Islet of Langerhans (tissue), 1 donor: ENCODE data around the gene SNIP1.
"Not testable (repeated sequence)": the region's sequence is repeated elsewhere in the genome, so short reads cannot be mapped to it uniquely, and the experiment has no call there.

Experiments
- FAIRE-seq: peaks from one replicate; lab custom pipeline; 2011; peaks lifted over from hg19 to GRCh38; lab: Jason Lieb, UNC

The SNIP1 gene

DNA sequence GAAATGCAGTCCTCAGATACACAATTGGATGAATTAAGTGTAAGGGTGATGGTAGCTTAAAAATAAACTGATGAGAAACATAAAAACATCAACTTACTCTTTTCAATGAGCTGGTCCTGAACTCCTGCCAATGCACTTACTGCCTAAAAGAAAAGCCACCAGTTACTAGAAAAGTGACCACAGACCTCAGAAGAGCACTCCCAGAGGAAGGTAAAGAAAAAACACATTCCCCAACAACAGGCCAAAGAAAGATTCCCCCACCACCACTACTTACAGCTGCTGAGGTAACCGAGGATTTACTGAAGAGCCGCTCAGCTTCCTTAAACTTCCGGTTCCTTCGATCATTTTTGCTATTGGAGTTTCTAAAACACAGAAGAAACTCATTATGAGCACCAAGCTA, 44.9 kb downstream of the SNIP1 start:
- no peak for FAIRE-seq

DNA sequence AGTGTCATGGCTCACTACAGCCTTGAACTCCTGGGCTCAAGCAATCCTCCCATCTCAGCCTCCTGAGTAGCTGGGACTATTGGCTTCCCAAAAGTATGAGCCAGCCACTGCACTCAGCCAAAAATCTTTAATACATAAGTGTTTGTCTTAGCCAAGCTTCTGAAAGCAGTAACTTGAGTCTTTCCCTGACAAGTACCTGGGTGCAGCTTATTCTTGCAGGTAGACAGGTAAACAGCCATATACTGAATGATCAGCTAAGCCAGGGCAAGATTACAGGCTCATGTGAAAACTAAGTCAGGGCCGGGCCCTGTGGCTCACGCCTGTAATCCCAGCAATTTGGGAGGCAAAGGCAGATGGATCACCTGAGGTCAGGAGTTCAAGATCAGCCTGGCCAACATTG, 47.4 kb downstream of the SNIP1 start:
- FAIRE-seq = no peak

DNA sequence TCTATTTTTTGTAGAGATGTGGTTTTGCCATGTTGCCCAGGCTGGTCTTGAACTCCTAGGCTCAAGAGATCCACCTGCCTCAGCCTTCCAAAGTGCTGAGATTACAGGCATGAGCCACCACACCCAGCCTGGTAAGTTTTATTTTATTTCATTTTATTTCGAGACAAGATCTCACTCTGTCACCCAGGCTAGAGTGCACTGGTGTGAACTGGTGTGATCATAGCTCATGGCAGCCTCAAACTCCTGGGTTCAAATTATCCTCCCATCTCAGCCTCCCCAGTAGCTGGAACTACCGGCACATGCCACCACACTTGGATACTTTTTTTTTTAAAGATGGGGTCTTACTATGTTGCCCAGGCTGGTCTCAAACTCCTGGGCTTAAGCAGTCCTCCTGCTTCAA, 51.3 kb downstream of the SNIP1 start:
- not testable (repeated sequence) for FAIRE-seq

DNA sequence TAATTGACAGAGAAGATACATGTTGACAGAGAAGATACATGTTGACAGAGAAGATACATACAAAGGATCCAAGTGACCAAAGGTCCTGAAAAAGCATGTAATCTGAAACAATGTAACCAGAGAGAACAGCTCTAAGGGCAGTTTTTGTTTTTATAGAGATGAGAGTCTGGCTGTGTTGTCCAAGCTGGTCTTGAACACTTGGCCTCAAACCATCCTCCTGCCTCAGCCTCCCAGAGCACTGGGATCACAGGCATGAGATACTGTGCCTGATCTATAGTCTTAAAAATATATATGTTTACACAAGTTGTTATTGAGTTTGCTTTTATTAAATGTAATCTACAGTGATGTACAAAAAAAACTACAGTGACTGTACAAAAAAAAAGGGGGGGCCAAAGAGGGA, 52.0 kb downstream of the SNIP1 start:
- FAIRE-seq = no peak

DNA sequence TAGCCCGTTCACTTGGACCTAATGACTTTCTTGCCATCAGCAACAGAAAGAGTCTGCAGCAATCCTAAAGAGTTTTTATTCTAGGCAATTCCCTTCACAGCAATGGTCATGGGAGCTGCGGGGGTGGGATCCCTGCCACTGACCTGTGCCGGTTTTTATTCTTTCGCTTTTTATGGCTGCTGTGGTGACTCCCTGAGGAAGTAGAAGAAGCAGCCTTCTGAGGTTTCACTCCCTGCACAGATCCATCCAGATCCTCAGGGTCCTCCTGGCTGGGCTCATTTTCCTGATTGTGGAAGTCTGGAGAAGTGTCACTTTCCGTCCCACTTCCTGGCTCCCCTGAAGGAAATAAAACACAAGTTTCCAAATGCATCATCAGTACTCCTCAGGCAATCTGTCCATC, 52.4 kb downstream of the SNIP1 start:
- FAIRE-seq = no peak

DNA sequence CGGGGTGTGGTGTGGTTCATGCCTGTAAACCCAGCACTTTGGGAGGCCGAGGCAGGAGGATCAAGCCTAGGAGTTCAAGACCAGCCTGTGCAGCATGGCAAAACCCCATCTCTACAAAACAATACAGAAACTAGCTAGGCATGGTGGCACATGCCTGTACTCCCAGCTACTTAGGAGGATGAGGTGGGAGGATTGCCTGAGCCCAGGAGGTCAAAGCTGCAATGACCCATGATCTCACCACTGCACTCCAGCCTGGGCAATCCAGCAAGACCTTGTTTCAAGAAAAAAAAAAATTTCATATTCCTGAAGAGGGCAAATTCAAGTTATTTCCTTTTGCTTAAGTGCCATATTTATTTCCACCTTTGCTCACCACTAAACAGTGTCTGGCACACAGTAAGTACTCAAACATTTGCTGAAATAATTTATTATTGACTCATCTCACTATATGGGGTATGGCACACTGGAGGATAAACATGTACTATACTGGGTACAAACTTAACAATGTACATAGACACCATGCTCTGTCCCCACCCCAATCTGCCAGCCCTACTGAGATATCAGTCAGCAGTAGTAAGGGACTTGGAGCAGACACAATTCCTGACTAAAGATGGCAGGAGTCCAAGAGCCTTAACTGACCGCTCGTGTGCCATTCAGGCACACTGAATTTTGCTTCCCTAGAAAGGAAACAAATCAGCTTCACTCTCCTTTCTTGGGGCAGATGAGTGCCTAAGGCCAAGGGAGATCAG, 55.0 kb downstream of the SNIP1 start:
- no peak for FAIRE-seq

DNA sequence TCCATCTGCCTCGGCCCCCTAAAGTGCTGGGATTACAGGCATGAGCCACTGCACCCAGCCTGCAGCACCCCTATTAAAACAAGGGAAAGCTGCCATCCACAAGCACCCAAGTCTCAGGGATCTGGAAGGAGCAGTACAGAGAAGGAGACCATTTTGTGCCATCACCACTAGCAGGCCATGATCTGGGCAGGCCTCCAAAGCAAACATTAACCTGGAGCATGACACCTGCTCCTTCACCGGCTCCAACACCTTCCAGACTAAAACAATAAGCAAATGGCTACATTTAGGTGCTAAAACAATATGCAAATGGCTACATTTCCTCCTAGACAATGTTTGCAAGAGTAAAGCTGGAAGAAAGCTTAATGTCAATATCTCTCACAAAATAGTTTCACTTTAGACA, 56.3 kb downstream of the SNIP1 start:
- FAIRE-seq = peak; percentile 86

DNA sequence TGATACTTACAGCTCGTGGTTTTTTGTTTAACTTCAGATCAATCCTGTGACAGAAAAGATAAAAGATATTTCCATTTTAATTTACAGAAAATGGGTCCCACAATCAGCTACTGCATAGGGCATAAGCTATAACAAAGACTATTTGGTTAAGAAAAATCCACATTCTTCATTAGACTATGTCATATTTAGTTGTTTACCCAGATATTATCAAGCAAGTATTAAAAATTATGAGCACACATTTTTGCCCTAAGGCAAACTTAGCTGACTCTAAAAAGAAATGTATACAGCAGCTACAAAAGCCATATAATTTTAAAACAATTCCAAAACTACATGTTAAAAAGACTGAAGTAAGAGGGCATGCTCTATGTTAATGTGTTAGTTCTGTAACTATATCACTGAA, 58.2 kb downstream of the SNIP1 start:
- peak; percentile 45 for FAIRE-seq

DNA sequence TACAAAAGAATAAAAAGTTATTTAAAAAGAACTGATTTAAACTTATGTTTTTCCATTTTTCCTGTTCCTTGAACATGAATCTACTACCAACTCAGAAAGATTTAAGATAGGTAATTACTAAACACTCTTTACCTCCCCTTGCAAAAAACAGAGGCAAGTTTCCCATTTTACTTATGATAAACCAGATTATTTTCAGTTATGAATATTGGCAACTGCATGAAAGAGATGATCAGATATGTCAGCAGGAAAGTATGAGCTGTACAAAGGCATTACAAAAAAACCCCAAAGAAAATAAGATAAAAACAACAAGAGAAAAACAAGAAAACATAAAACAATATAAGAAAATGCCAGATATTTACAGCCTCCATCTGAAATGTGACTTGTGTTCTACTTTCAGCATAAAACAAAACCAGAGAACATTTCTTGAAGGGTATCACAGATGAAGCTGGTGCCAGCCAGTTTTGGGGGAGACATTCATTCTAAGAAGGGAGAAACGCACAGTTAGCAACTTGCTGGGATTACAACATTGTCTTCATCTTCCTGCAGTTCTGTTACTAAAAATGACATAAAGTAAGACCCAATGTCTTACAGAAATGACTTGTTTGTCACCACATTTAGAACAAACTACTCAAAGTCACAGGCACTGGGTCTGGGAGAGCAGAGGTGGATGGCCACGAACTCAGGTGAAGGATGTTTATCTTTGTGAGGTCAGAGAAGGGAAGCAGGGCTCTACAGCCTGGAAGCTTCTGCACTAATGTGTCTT, 60.6 kb downstream of the SNIP1 start:
- no peak for FAIRE-seq

DNA sequence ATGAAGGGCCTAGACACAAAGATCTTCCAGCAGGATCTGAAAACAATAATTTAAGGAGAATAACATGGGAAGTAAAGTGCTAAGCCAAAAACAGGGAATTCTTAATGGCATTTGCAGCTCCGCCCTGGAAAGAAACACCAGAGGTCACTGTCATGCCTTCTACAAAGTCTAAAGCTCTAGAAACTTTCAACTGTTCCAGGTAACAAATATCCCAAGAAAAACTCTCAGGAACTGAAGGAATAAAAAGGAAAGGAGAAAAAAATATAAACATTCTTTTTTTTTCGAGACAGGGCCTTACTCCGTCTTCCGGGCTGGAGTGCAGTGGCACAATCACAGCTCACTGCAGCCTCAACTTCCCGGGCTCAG, 66.5 kb downstream of the SNIP1 start:
- no peak for FAIRE-seq

DNA sequence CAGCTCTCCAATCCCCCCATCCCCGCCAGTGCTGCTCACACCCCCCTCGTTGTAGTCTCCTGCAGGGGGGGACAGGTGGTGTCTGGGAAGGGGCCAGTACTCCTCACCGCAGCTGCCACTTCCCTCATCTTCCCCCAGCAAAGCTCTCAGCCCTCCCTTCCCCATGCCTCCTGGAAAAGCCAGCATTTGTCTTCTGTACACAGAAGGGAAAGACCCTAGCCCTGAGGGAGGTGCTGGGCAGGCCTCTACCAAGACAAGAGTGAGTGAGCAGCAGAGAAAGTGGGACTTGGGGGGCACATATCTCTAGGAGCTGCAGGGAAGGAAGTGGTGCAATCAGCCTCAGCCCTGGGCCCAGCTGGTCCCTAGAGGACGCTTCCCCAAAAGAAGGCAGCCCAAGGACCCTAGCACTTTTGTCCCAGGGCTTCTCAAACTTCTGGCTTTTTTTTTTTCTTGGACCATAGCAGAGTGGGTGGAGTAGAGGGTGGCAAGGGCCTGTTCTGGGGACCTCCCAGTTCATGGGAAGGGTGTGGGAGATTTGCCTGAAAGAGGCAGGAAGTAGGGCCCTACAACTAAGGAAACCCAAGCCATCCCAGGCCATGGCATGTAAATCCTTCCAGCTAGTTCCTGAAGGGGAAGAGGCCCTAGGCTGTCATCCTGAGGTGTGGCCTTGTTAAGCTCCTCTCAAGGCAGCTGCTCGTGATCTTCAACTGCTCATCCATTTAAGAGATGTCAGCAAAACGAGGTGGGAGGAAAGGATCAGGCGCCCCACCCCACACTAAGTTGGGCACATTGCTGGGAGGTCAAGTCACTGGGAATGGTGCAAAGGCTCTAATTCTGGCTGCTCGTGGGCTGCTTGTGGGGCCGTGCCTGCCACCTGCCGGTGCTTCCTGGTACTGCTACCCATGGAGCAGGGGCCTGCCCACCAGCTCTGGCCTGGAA, 67.1 kb downstream of the SNIP1 start:
- FAIRE-seq = no peak

DNA sequence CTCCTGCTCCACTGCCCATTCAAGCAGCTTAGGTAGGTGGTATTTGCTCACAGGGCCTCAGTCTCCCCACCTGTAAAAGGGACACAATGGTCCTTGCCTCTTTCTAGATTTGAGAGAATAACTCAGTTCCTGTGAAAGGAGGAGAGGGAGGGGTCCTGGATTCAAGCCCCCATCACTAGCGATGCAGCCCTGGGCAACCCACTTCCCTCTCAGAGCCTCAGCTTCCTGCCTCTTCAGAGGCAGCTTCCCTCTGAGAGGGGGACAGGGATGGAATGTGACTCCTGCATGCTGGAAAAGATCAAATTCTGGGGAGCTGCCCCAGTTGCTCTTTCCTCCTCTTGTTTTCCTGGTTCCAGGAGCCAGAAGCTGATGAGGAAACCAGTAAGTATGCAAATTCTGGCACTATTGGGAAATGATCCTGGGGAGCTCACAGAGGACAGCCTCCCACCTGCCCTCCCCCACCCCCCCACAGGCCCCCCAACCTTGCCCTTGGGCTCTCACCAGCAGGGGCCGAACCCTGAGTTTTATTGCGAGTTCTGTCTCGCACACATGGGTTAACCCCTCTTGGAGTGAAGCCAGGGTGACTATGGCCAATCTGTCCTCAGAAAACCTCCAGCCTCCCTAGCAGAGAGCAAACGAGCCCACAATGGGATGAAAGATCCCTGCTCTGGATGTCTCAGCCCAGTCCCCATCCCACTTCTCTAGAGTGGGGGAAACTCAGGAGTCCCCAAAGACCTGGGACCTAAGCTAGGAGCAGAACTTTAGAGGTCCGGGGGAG, 68.0 kb downstream of the SNIP1 start:
- no peak for FAIRE-seq
